Esophagus muscularis mucosa (tissue), 4 donors: Measurements from ENCODE around the gene USP22. TPM values are rescaled to one million over a fixed set of nuclear protein-coding genes. Genes with fewer than 3 reads are reported as not detected.
"Not testable (repeated sequence)": the region's sequence is repeated elsewhere in the genome, so short reads cannot be mapped to it uniquely, and the experiment has no call there.

ENCODE experiments used
- DNase-seq: peaks from one replicate; pipeline ENCODE4 v3.0.0-alpha.2; 2017; ENCODE audit errors: extremely low spot score
- H3K27ac ChIP-seq, 4 donors: fragments of 200-600 bp; sonication (generic); replicated peaks in 1 of 4; 1 replicate in 3 of 4; 2 replicates in 1 of 4; pipeline ENCODE4 v1.5.1; 2016 to 2019; ENCODE audit warnings: mild to moderate bottlenecking in 1 of 4
- H3K27me3 ChIP-seq, 4 donors: fragments of 200-600 bp; sonication (generic); one replicate each; pipeline versions ENCODE4 v1.5.1 to v1.6.0; 2016 to 2019
- H3K36me3 ChIP-seq, 4 donors: fragments of 200-600 bp; sonication (generic); one replicate each; pipeline ENCODE4 v1.5.1; 2016 to 2019
- H3K4me1 ChIP-seq, 4 donors: fragments of 200-600 bp; sonication (generic); one replicate each; pipeline ENCODE4 v1.5.1; 2016 to 2019
- H3K4me3 ChIP-seq, 4 donors: fragments of 200-600 bp; sonication (generic); 1 replicate in 2 of 4; 2 replicates in 2 of 4; pipeline ENCODE4 v1.5.1; 2016 to 2019; ENCODE audit warnings: mild to moderate bottlenecking in 4 of 4, moderate library complexity in 1 of 4
- H3K9me3 ChIP-seq, 4 donors: fragments of 200-600 bp; sonication (generic); 1 replicate in 3 of 4; 2 replicates in 1 of 4; pipeline ENCODE4 v1.5.1; 2016 to 2019
- CTCF ChIP-seq, 3 experiments: fragments of 200-600 bp in 2 of 3; fragments of 450-650 bp in 1 of 3; sonication (generic) in 2 of 3; IDR thresholded peaks; one replicate each; pipeline ENCODE4 v1.5.1; 2017 to 2019; ENCODE audit warnings: antibody characterized with exemption in 3 of 3, mild to moderate bottlenecking in 2 of 3, moderate library complexity in 1 of 3
- EP300 ChIP-seq: sonication (generic); formaldehyde crosslinking; IDR thresholded peaks from one replicate; pipeline ENCODE4 v1.6.1; 2017; ENCODE audit warnings: antibody characterized with exemption
- POLR2A ChIP-seq: fragments of 450-650 bp; IDR thresholded peaks from one replicate; pipeline ENCODE4 v1.6.1; 2017; ENCODE audit warnings: antibody characterized with exemption, moderate library complexity, mild to moderate bottlenecking, low read depth
- POLR2AphosphoS5 ChIP-seq, 2 donors: sonication (generic); formaldehyde crosslinking; IDR thresholded peaks; one replicate each; pipeline ENCODE4 v1.6.1; 2017; ENCODE audit warnings: antibody characterized with exemption in 2 of 2
- WGBS: methylation state at CpG from one replicate; pipeline ENCODE4 v1.1.5; 2018; 5-methylcytosine and 5-hydroxymethylcytosine counted together
- intact Hi-C: fragments of 100-400 bp; cut with DNase I; formaldehyde crosslinking; loops from one replicate; pipeline ENCODE4 v1.15.1; 2023
- total RNA-seq, 4 donors: library from RNA; depleted of rRNA; stranded (reverse); fragments of >200 nt; gene quantifications; one replicate each; pipeline versions ENCODE4 v1.1.0 to v1.2.1, GENCODE V29; 2016

The USP22 gene
- total RNA-seq, 4 donors from 2014 or later, result 78.5 to 135 (median 112) TPM

DNA sequence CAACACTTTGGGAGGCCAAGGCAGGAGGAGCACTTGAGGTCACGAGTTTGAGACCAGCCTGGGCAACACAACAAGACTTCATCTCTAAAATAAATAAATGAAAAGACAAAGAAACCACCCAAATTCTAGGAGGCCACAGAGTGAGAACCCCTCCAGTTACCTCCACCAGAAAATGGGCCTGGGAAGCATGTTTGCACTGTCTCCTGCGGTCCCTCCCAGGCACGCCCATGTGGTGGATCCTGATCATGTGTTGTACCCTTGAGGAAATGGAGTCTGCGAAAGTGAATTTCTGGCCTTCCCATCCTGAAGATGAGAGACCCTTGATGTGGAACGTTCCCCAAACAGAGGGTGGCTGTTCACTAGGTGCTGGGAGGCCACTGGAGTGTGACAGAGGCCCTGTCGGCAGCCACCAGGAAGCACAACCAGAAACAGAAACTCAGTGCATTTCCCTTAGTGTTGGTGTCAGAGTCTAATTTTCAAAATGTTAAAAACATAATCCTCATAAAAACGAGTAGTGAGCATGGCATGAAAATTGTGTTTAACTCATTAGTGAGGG, 19.2 kb upstream of the USP22 start:
- intact Hi-C loops, result no loop called here
- no peaks in the 10 kb centered on the region for H3K36me3 ChIP-seq
- H3K4me1 ChIP-seq, result no peaks in the 10 kb centered on the region
- H3K27ac ChIP-seq, result no peak overlapping the region
- H3K27me3 ChIP-seq, result no peaks in the 10 kb centered on the region
- H3K9me3 ChIP-seq, result no peaks in the 10 kb centered on the region
- no peak overlapping the region for H3K4me3 ChIP-seq
- no peak for DNase-seq
- WGBS, result 75% methylated on average over 7 of the region's 7 CpGs
- no peak for TF ChIP-seq EP300
- no peak for TF ChIP-seq CTCF (IDR thresholded peaks at IDR 0.05)
- TF ChIP-seq POLR2A, result no peak
- TF ChIP-seq POLR2AphosphoS5 (IDR thresholded peaks at IDR 0.05), result no peak

DNA sequence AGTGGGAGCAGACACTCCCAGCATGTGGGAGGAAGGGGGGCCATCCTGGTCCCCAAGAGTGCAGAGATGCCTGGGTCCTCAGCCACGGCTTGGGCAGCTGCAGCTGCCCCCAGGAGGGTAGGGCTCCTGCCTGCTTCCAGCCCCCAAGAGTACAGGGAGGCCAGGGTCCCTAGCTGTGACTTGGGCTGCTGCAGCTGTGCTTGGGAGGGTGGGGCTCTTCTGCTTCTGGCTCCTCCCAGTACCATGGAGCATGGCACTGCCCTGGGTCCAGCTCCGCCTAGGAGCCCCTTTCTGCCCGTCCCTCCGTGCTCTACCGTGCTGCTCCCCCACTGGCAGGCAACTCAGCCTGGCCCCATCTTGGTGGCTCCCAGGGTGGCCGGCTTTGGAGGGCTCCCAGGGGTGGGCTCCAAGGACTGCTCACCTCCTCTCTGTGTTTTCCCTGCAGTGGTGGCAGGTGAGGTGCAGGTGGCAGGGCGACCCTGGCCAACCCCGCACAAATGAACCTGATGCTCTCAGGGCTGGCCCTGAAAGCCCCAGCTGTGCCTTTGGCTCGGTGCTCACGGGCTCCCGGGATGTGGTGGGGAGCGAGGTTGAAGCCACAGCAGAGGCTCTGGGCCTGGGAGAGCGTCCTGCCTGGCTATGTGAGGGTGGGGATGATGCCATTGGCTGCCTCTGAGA, 18.5 kb upstream of the USP22 start:
- no peak overlapping the region for H3K4me3 ChIP-seq
- H3K27me3 ChIP-seq, result no peaks in the 10 kb centered on the region
- no peaks in the 10 kb centered on the region for H3K36me3 ChIP-seq
- intact Hi-C loops, result no loop called here
- DNase-seq, result no peak
- WGBS, result 80% methylated on average over 6 of the region's 13 CpGs
- H3K4me1 ChIP-seq, result no peaks in the 10 kb centered on the region
- H3K27ac ChIP-seq, result no peak overlapping the region
- H3K9me3 ChIP-seq, result no peaks in the 10 kb centered on the region
- no peak for TF ChIP-seq EP300
- TF ChIP-seq POLR2A, result no peak
- no peak for TF ChIP-seq POLR2AphosphoS5 (IDR thresholded peaks at IDR 0.05)
- TF ChIP-seq CTCF (IDR thresholded peaks at IDR 0.05), result no peak

GRCh38 chr17:21059761-21060160, 16.9 kb upstream of the USP22 start:
- H3K36me3 ChIP-seq, result no peaks in the 10 kb centered on the region
- DNase-seq, result no peak
- no peaks in the 10 kb centered on the region for H3K9me3 ChIP-seq
- H3K27me3 ChIP-seq, result no peaks in the 10 kb centered on the region
- TF ChIP-seq POLR2A (no peak), CTCF (IDR thresholded peaks at IDR 0.05) (no peak), POLR2AphosphoS5 (IDR thresholded peaks at IDR 0.05) (no peak), EP300 (no peak)
- WGBS, result 94% methylated on average over 6 of the region's 7 CpGs
- intact Hi-C loops, result no loop called here
- H3K27ac ChIP-seq, result no peak overlapping the region
- no peaks in the 10 kb centered on the region for H3K4me1 ChIP-seq
- H3K4me3 ChIP-seq, result no peak overlapping the region

DNA sequence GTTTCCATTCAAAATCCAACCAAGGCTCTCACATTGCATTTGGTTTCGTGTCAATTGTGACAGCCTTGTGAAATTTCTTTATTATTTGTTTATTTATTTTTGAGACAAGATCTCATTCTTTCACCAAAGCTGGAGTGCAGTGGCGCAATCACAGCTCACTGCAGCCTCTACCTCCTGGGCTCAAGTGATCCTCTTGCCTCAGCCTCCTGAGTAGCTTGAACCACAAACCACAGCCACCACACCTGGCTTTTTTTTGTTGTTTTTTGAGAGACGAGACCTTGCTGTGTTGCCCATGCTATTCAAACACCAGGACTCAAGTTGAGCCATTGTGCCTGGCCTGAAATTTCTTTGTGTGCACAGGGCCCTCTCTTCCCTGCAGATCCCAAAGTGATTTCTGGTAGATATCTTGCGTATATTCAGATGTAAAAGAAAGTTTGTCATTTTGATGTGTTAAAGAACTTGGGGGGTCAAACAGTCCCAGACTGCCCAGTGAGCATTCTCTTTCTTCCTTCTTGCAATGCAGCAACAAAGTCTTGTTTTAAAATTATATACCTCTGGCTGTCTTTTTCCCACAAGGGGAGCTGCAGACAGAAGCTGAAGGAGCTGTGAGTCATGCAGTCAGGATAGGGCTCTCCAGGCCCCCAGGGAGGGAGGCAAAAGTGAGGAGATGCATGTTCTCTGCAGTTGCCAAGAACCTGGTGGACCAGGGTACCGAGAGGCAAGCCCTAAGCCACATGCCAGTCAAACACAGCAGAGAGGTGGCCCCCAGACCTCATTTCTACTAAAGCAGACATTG, 15.5 kb upstream of the USP22 start:
- intact Hi-C loops, result no loop called here
- H3K36me3 ChIP-seq, result no peaks in the 10 kb centered on the region

GRCh38 chr17:21053056-21053455, 10.2 kb upstream of the USP22 start:
- H3K27ac ChIP-seq, intact Hi-C loops, H3K36me3 ChIP-seq, H3K4me3 ChIP-seq, H3K9me3 ChIP-seq, DNase-seq, H3K27me3 ChIP-seq: not testable (repeated sequence)
- H3K4me1 ChIP-seq, result peaks cover 0 to 12% (median 7%) of the 10 kb centered on the region in 4 donors
- 96% methylated on average over 8 of the region's 8 CpGs for WGBS

More for the DNA sequence above, 15.5 kb upstream of the USP22 start:
- Histone ChIP-seq H3K4me1 (no peaks in the 10 kb centered on the region), H3K27ac (no peak overlapping the region), H3K4me3 (no peak overlapping the region), H3K27me3 (no peaks in the 10 kb centered on the region), H3K9me3 (no peaks in the 10 kb centered on the region)
- no peak for TF ChIP-seq CTCF (IDR thresholded peaks at IDR 0.05)
- TF ChIP-seq EP300, result no peak
- TF ChIP-seq POLR2A, result no peak
- no peak for TF ChIP-seq POLR2AphosphoS5 (IDR thresholded peaks at IDR 0.05)
- 85% methylated on average over 5 of the region's 5 CpGs for WGBS
- no peak for DNase-seq
